Neural progenitor cell (in vitro differentiated cells): ENCODE measurements around the gene NRG2. TPM values are rescaled to one million over a fixed set of nuclear protein-coding genes. Genes with fewer than 3 reads are reported as not detected.
A peak's percentile ranks its signal among the peaks of the same experiment; 100 is the strongest.

ENCODE experiments used
- DNase-seq: peaks from one replicate; pipeline ENCODE4 v3.0.0-alpha.2; 2016; ENCODE audit warnings: low spot score
- H2AFZ ChIP-seq: fragments of 200-600 bp; sonication (generic); replicated peaks from 2 replicates; pipeline ENCODE4 v1.6.1; 2016; ENCODE audit warnings: antibody characterized with exemption
- H3F3A ChIP-seq: fragments of 200-600 bp; sonication (generic); 2 replicates; pipeline ENCODE4 v1.6.1; 2016; ENCODE audit warnings: antibody characterized with exemption, low read depth
- H3K27ac ChIP-seq: fragments of 200-600 bp; sonication (generic); 2 replicates; pipeline ENCODE4 v1.5.1; 2016; ENCODE audit warnings: mild to moderate bottlenecking
- H3K27me3 ChIP-seq: fragments of 200-600 bp; sonication (generic); 2 replicates; pipeline ENCODE4 v1.6.1; 2016; ENCODE audit warnings: mild to moderate bottlenecking, moderate library complexity
- H3K36me3 ChIP-seq: fragments of 200-600 bp; sonication (generic); 2 replicates; pipeline ENCODE4 v1.5.1; 2016
- H3K4me1 ChIP-seq: fragments of 200-600 bp; sonication (generic); 2 replicates; pipeline ENCODE4 v1.6.1; 2016; ENCODE audit warnings: mixed run types
- H3K4me2 ChIP-seq: fragments of 200-600 bp; sonication (generic); 2 replicates; pipeline ENCODE4 v1.6.1; 2016
- H3K4me3 ChIP-seq: fragments of 200-600 bp; sonication (generic); 2 replicates; pipeline ENCODE4 v1.5.1; 2016
- H3K79me2 ChIP-seq: fragments of 200-600 bp; sonication (generic); 2 replicates; pipeline ENCODE4 v1.6.1; 2016; ENCODE audit warnings: low read depth
- H3K9ac ChIP-seq: fragments of 200-600 bp; sonication (generic); 2 replicates; pipeline ENCODE4 v1.6.1; 2016
- H3K9me3 ChIP-seq: fragments of 200-600 bp; sonication (generic); 2 replicates; pipeline ENCODE4 v1.5.1; 2016; ENCODE audit warnings: low read depth
- H4K20me1 ChIP-seq: fragments of 200-600 bp; sonication (generic); 2 replicates; pipeline ENCODE4 v1.6.1; 2016; ENCODE audit warnings: low read depth
- H3K27ac Mint-ChIP-seq: 3 replicates; pipeline ENCODE4 v1.8.0; 2021; ENCODE audit warnings: mixed read lengths
- H3K27me3 Mint-ChIP-seq: 2 replicates; pipeline ENCODE4 v1.8.0; 2022; ENCODE audit warnings: low read depth, mild to moderate bottlenecking, inconsistent platforms, moderate library complexity, mixed read lengths; ENCODE audit not compliant: insufficient read depth
- H3K36me3 Mint-ChIP-seq: 3 replicates; pipeline ENCODE4 v1.8.0; 2021; ENCODE audit warnings: mixed read lengths
- H3K4me1 Mint-ChIP-seq: 3 replicates; pipeline ENCODE4 v1.8.0; 2021; ENCODE audit warnings: mixed read lengths
- H3K4me3 Mint-ChIP-seq: 3 replicates; pipeline ENCODE4 v1.8.0; 2021; ENCODE audit warnings: mild to moderate bottlenecking, moderate library complexity, mixed read lengths
- H3K9me3 Mint-ChIP-seq: 3 replicates; pipeline ENCODE4 v1.8.0; 2020; ENCODE audit warnings: mixed read lengths
- EZH2 ChIP-seq: fragments of 200-600 bp; sonication (generic); IDR thresholded peaks from 2 replicates; pipeline ENCODE4 v1.6.1; 2017; ENCODE audit warnings: antibody characterized with exemption, mild to moderate bottlenecking, moderate library complexity
- EZH2phosphoT487 ChIP-seq: fragments of 200-600 bp; sonication (generic); IDR thresholded peaks from 2 replicates; pipeline ENCODE4 v1.6.1; 2017; ENCODE audit warnings: antibody characterized with exemption
- total RNA-seq: library from RNA; depleted of rRNA; stranded (reverse); fragments of >200 nt; gene quantifications from 2 replicates; pipeline ENCODE4 v1.2.3, GENCODE V29; 2015; ENCODE audit warnings: low replicate concordance
- TF ChIP-seq, protein P1 (sequence below): fragments of 200-600 bp; sonication (generic); IDR thresholded peaks from 2 replicates; pipeline ENCODE4 v1.5.1; 2017; ENCODE audit warnings: antibody characterized with exemption, mild to moderate bottlenecking

NRG2 gene
- total RNA-seq, result 0.13 and 0.62 TPM in 2 replicates

- Histone ChIP-seq H3K9ac (no peak within 1 kb of the TSS), H3K27ac (no peak within 1 kb of the TSS), H3K4me2 (peak within 1 kb of the TSS; percentile 93), H3K36me3 (no peaks in the 10 kb centered on the region), H3K4me3 (peak within 1 kb of the TSS; percentile 65), H3K9me3 (no peaks in the 10 kb centered on the region), H3K27me3 (peaks cover 91% of the 10 kb centered on the region), H2AFZ (peak within 1 kb of the TSS; percentile 80), H3K4me1 (peaks cover 39% of the 10 kb centered on the region), H3K79me2 (no peaks in the 10 kb centered on the region), H4K20me1 (peaks cover 31% of the 10 kb centered on the region), H3F3A (peaks cover 43% of the 10 kb centered on the region)
- H3K36me3 Mint-ChIP-seq, result no peaks in the 10 kb centered on the region
- H3K4me1 Mint-ChIP-seq, result peaks cover 32% of the 10 kb centered on the region
- peak; percentile 92 for DNase-seq
- H3K27ac Mint-ChIP-seq, result no peak within 1 kb of the TSS
- peak within 1 kb of the TSS; percentile 88 for H3K4me3 Mint-ChIP-seq
- no peaks in the 10 kb centered on the region for H3K9me3 Mint-ChIP-seq
- H3K27me3 Mint-ChIP-seq, result peaks cover 22% of the 10 kb centered on the region
- TF ChIP-seq, protein P1, sequence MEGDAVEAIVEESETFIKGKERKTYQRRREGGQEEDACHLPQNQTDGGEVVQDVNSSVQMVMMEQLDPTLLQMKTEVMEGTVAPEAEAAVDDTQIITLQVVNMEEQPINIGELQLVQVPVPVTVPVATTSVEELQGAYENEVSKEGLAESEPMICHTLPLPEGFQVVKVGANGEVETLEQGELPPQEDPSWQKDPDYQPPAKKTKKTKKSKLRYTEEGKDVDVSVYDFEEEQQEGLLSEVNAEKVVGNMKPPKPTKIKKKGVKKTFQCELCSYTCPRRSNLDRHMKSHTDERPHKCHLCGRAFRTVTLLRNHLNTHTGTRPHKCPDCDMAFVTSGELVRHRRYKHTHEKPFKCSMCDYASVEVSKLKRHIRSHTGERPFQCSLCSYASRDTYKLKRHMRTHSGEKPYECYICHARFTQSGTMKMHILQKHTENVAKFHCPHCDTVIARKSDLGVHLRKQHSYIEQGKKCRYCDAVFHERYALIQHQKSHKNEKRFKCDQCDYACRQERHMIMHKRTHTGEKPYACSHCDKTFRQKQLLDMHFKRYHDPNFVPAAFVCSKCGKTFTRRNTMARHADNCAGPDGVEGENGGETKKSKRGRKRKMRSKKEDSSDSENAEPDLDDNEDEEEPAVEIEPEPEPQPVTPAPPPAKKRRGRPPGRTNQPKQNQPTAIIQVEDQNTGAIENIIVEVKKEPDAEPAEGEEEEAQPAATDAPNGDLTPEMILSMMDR, result peak; percentile 57
- peak; percentile 18 for TF ChIP-seq EZH2phosphoT487
- TF ChIP-seq EZH2, result peak; percentile 64
Observed at GRCh38 chr5:140042643-140043507, at the start of gene NRG2. Gene NRG2 (minus strand): TSS chr5:140043299.

DNA sequence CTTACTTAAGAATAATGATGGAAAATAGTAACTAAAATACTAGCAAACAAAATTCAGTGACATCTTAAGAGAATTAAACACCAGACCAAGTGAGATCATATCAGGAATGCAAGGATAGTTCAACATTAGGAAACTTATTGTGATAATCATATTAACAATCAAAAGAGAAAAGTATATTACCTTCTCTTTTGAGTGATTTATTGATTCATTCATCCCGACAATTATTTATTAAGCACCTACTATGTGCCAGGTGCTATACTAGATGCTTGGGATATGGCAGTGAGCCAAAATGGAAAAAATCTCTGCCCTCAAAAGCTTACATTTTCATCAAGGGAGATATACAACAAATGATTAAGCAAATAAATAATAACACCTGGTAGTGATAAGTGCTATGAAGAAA, 47.2 kb upstream of the NRG2 start:
- H3K4me3 ChIP-seq, result no peak overlapping the region
- H3K9me3 Mint-ChIP-seq, result peaks cover 3% of the 10 kb centered on the region

GRCh38 chr5:140084541-140084940, 41.4 kb upstream of the NRG2 start:
- H3K4me1 ChIP-seq, result no peaks in the 10 kb centered on the region
- no peak overlapping the region for H3K4me3 ChIP-seq
- no peak overlapping the region for H3K9ac ChIP-seq
- no peaks in the 10 kb centered on the region for H3K9me3 Mint-ChIP-seq
- H3K27ac Mint-ChIP-seq, result no peak overlapping the region
- H3K36me3 ChIP-seq, result no peaks in the 10 kb centered on the region
- no peak overlapping the region for H2AFZ ChIP-seq
- no peak overlapping the region for H3K4me2 ChIP-seq
- H3K27me3 Mint-ChIP-seq, result peaks cover 11% of the 10 kb centered on the region
- no peaks in the 10 kb centered on the region for H3K36me3 Mint-ChIP-seq
- no peak for DNase-seq
- H3K27me3 ChIP-seq, result peaks cover 90% of the 10 kb centered on the region
- no peaks in the 10 kb centered on the region for H3K9me3 ChIP-seq
- H3K4me1 Mint-ChIP-seq, result no peaks in the 10 kb centered on the region
- TF ChIP-seq, protein P1, result no peak
- TF ChIP-seq EZH2phosphoT487, result no peak
- no peak for TF ChIP-seq EZH2
- no peaks in the 10 kb centered on the region for H3F3A ChIP-seq
- no peaks in the 10 kb centered on the region for H3K79me2 ChIP-seq
- no peak overlapping the region for H3K4me3 Mint-ChIP-seq
- no peaks in the 10 kb centered on the region for H4K20me1 ChIP-seq
- H3K27ac ChIP-seq, result no peak overlapping the region

More for the DNA sequence above, 47.2 kb upstream of the NRG2 start:
- H3K27ac Mint-ChIP-seq, result no peak overlapping the region
- no peak overlapping the region for H3K9ac ChIP-seq
- no peak for DNase-seq
- TF ChIP-seq EZH2phosphoT487, result no peak
- TF ChIP-seq, protein P1, result no peak
- TF ChIP-seq EZH2, result no peak
- no peaks in the 10 kb centered on the region for H3K36me3 ChIP-seq
- H3K27me3 ChIP-seq, result peaks cover 93% of the 10 kb centered on the region
- no peak overlapping the region for H2AFZ ChIP-seq
- H4K20me1 ChIP-seq, result no peaks in the 10 kb centered on the region
- no peaks in the 10 kb centered on the region for H3F3A ChIP-seq
- no peaks in the 10 kb centered on the region for H3K36me3 Mint-ChIP-seq
- peaks cover 6% of the 10 kb centered on the region for H3K27me3 Mint-ChIP-seq
- no peaks in the 10 kb centered on the region for H3K4me1 ChIP-seq
- H3K79me2 ChIP-seq, result no peaks in the 10 kb centered on the region
- no peak overlapping the region for H3K4me3 Mint-ChIP-seq
- no peaks in the 10 kb centered on the region for H3K9me3 ChIP-seq
- H3K4me2 ChIP-seq, result no peak overlapping the region
- H3K27ac ChIP-seq, result no peak overlapping the region
- no peaks in the 10 kb centered on the region for H3K4me1 Mint-ChIP-seq
